CD8-positive, alpha-beta memory T cell (primary cell): Measurements from ENCODE around the gene MVP. TPM values are rescaled to one million over a fixed set of nuclear protein-coding genes. Genes with fewer than 3 reads are reported as not detected.

ENCODE experiments used
- CTCF ChIA-PET: fragments of 350-600 bp; sonication (Branson Sonifier 250); formaldehyde crosslinking; loops from one replicate; lab custom pipeline; 2021; ENCODE audit warnings: antibody characterized with exemption; lab: Charles Lee
- POLR2A ChIA-PET: fragments of 350-600 bp; sonication (Branson Sonifier 250); formaldehyde crosslinking; loops from one replicate; lab custom pipeline; 2021; ENCODE audit warnings: antibody characterized with exemption; lab: Charles Lee
- DNase-seq, 5 donors: peaks; one replicate each; pipeline versions ENCODE4 v3.0.0 to v3.0.0-alpha.2; 2020 to 2022; ENCODE audit warnings: mixed read lengths in 1 of 5
- H3K27ac ChIP-seq: one replicate; pipeline ENCODE4 v1.7.0; 2013; ENCODE audit warnings: low read depth, mild to moderate bottlenecking, low read length, moderate library complexity
- H3K27me3 ChIP-seq: 2 replicates; pipeline ENCODE4 v1.7.0; 2013; ENCODE audit warnings: low read length, mild to moderate bottlenecking; ENCODE audit not compliant: insufficient read depth, poor library complexity, severe bottlenecking
- H3K36me3 ChIP-seq: 2 replicates; pipeline ENCODE4 v1.7.0; 2013; ENCODE audit warnings: mild to moderate bottlenecking, low read length, moderate library complexity; ENCODE audit not compliant: insufficient read depth
- H3K4me1 ChIP-seq: 2 replicates; pipeline ENCODE4 v1.7.0; 2013; ENCODE audit warnings: mild to moderate bottlenecking, low read length, moderate library complexity; ENCODE audit not compliant: insufficient read depth
- H3K4me3 ChIP-seq: 2 replicates; pipeline ENCODE4 v1.7.0; 2013; ENCODE audit warnings: mild to moderate bottlenecking, low read length
- H3K9me3 ChIP-seq: 2 replicates; pipeline ENCODE4 v1.7.0; 2013; ENCODE audit warnings: mild to moderate bottlenecking, low read length
- H3K27ac Mint-ChIP-seq, 8 donors: one replicate each; pipeline ENCODE4 v1.8.0; 2020 to 2021; ENCODE audit warnings: mixed read lengths in 8 of 8, mild to moderate bottlenecking in 6 of 8, inconsistent platforms in 3 of 8, moderate library complexity in 3 of 8
- H3K27me3 Mint-ChIP-seq, 2 donors: one replicate each; pipeline ENCODE4 v1.8.0; 2020 to 2021; ENCODE audit warnings: mixed read lengths in 2 of 2, mild to moderate bottlenecking in 1 of 2, moderate library complexity in 1 of 2
- H3K36me3 Mint-ChIP-seq, 3 donors: one replicate each; pipeline ENCODE4 v1.8.0; 2020 to 2021; ENCODE audit warnings: mixed read lengths in 3 of 3, inconsistent platforms in 1 of 3, mild to moderate bottlenecking in 1 of 3
- H3K4me1 Mint-ChIP-seq, 3 donors: one replicate each; pipeline ENCODE4 v1.8.0; 2020 to 2021; ENCODE audit warnings: mixed read lengths in 3 of 3, inconsistent platforms in 1 of 3, mild to moderate bottlenecking in 1 of 3
- H3K4me3 Mint-ChIP-seq, 7 donors: one replicate each; pipeline ENCODE4 v1.8.0; 2020 to 2021; ENCODE audit warnings: mixed read lengths in 7 of 7, mild to moderate bottlenecking in 6 of 7, moderate library complexity in 4 of 7, inconsistent platforms in 2 of 7
- H3K9me3 Mint-ChIP-seq, 5 donors: one replicate each; pipeline ENCODE4 v1.8.0; 2020 to 2022; ENCODE audit warnings: mixed read lengths in 5 of 5, mild to moderate bottlenecking in 3 of 5, moderate library complexity in 2 of 5, inconsistent platforms in 1 of 5
- polyA plus RNA-seq: library from polyadenylated mRNA; unstranded; fragments of 300-500 nt; fragmentation: Illumina TruSeq; gene quantifications from one replicate; pipeline ENCODE4 v1.2.3, GENCODE V29; 2021
- total RNA-seq, 2 experiments: library from RNA; stranded (reverse); gene quantifications; one replicate each; pipeline ENCODE4 v1.2.3, GENCODE V29; 2021

Gene MVP
- total and polyA plus RNA-seq, 3 experiments from 2014 or later = 54.5 to 155 (median 55.4) TPM

DNA sequence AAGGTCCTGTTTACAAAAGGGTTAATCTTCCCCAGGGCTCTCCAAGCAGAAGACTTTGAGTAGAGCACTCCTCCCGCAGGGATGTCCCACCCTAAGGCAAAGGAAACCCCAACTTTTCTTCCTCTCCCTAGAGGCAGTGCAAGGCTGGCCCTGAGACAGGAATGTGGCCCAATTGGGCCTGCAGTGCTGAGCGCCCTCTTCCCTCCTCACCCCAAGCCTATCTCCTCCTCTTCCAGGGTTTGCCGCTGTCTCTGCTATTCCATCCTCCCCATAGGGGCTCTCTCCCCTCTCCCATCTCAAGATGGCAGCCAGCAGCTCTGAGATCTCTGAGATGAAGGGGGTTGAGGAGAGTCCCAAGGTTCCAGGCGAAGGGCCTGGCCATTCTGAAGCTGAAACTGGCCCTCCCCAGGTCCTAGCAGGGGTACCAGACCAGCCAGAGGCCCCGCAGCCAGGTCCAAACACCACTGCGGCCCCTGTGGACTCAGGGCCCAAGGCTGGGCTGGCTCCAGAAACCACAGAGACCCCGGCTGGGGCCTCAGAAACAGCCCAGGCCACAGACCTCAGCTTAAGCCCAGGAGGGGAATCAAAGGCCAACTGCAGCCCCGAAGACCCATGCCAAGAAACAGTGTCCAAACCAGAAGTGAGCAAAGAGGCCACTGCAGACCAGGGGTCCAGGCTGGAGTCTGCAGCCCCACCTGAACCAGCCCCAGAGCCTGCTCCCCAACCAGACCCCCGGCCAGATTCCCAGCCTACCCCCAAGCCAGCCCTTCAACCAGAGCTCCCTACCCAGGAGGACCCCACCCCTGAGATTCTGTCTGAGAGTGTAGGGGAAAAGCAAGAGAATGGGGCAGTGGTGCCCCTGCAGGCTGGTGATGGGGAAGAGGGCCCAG lies 7.3 kb upstream of the MVP start:
- Histone ChIP-seq H3K4me3 (no peak overlapping the region), H3K36me3 (peaks cover 5% of the 10 kb centered on the region), H3K4me1 (peaks cover 60% of the 10 kb centered on the region), H3K27me3 (no peaks in the 10 kb centered on the region), H3K9me3 (no peaks in the 10 kb centered on the region), H3K27ac (no peak overlapping the region)
- Mint-ChIP-seq H3K9me3 (peaks cover 0 to 2% (median 0%) of the 10 kb centered on the region in 5 donors), H3K4me1 (peaks cover 53 to 79% (median 59%) of the 10 kb centered on the region in 3 donors), H3K4me3 (peak overlapping the region; percentile 75 to 96 (median 91)), H3K36me3 (peaks cover 4 to 31% (median 5%) of the 10 kb centered on the region in 3 donors), H3K27ac (peak overlapping the region in 7 of 8 donors; percentile 56 to 98 (median 63)), H3K27me3 (peaks cover 0 to 5% of the 10 kb centered on the region in 2 donors)
- POLR2A ChIA-PET = interaction anchor here (0.8 to 1.2 kb wide), 3 partner anchors 9 to 80 kb away, joined by 4 to 6 read pairs (median 5); partner anchors contain the start of gene KIF22
- CTCF ChIA-PET = interaction anchor here (1.6 to 1.8 kb wide), 2 partner anchors 35 to 83 kb away, joined by 4 to 6 read pairs; no protein-coding TSS in a partner anchor
- DNase-seq = no peak

DNA sequence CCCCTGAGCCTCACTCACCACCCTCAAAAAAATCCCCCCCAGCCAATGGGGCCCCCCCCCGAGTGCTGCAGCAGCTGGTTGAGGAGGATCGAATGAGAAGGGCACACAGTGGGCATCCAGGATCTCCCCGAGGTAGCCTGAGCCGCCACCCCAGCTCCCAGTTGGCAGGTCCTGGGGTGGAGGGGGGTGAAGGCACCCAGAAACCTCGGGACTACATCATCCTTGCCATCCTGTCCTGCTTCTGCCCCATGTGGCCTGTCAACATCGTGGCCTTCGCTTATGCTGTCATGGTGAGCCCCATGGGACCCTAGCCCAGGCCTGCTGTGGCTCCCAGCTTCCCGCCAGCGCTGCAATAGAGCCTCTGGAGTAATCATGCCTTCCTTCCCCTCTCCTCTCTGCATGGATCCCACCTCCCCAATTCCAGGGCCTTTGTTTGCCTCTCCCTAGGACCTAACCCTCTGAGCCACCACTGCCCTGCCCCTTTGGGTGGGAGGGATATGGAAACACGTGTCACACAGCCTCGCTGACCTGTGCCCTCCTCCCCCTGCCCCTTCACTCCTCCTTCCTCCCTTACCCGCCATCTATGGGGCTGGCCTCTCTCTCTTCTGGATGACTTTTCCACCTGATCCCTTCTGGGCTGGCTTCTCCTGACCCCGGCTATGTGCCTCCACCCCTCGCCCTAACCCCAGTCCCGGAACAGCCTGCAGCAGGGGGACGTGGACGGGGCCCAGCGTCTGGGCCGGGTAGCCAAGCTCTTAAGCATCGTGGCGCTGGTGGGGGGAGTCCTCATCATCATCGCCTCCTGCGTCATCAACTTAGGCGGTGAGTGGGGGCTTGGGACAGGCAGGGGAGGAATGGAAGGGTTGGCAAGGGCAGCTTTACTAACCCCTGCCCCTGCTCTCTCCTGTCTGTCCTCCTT lies 6.4 kb upstream of the MVP start:
- peaks cover 0 to 32% (median 6%) of the 10 kb centered on the region in 3 donors for H3K36me3 Mint-ChIP-seq
- H3K4me1 ChIP-seq = peaks cover 60% of the 10 kb centered on the region
- DNase-seq = peak in 1 of 5 donors; percentile 50
- peak overlapping the region; percentile 23 to 93 (median 32) for H3K4me3 Mint-ChIP-seq
- POLR2A ChIA-PET = interaction anchor here (0.7 to 1.2 kb wide), 4 partner anchors 8 to 81 kb away, joined by 3 to 6 read pairs (median 4); no protein-coding TSS in a partner anchor
- H3K27me3 Mint-ChIP-seq = peaks cover 0 to 4% of the 10 kb centered on the region in 2 donors
- peaks cover 11% of the 10 kb centered on the region for H3K36me3 ChIP-seq
- CTCF ChIA-PET = interaction anchor here (1.6 to 8.7 kb wide), 3 partner anchors 34 to 113 kb away, joined by 4 to 82 read pairs (median 6); no protein-coding TSS in a partner anchor
- H3K9me3 ChIP-seq = no peaks in the 10 kb centered on the region
- H3K4me3 ChIP-seq = no peak overlapping the region
- H3K27ac Mint-ChIP-seq = peak overlapping the region in 6 of 8 donors; percentile 45 to 93 (median 66)
- peaks cover 0 to 2% (median 0%) of the 10 kb centered on the region in 5 donors for H3K9me3 Mint-ChIP-seq
- no peak overlapping the region for H3K27ac ChIP-seq
- H3K27me3 ChIP-seq = no peaks in the 10 kb centered on the region
- H3K4me1 Mint-ChIP-seq = peaks cover 51 to 79% (median 59%) of the 10 kb centered on the region in 3 donors

DNA sequence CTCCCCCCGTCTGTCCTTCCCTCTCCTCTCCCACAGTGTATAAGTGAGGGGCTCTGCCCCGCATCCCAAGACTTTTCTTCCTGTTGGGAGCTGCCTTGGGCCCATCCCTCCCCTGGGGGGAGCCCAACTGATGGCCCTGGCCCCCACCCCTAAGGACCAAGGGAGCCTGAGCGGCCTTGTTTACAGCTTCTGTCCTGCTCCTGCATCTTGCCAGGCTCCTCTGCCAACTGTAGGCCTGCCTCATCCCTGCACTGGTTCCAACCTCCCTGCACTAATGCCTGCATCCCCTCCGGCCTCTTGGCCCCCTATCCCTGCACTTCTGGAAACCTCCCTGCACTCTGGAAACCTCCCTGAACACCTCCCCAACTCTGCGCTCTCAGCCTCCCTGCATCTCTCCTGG lies 5.7 kb upstream of the MVP start:
- peaks cover 0 to 2% (median 0%) of the 10 kb centered on the region in 5 donors for H3K9me3 Mint-ChIP-seq
- H3K27ac Mint-ChIP-seq = peak overlapping the region in 7 of 8 donors; percentile 58 to 99 (median 94)
- peaks cover 53 to 80% (median 62%) of the 10 kb centered on the region in 3 donors for H3K4me1 Mint-ChIP-seq
- peaks cover 0 to 4% of the 10 kb centered on the region in 2 donors for H3K27me3 Mint-ChIP-seq
- H3K36me3 Mint-ChIP-seq = peaks cover 0 to 34% (median 6%) of the 10 kb centered on the region in 3 donors
- peaks cover 14% of the 10 kb centered on the region for H3K36me3 ChIP-seq
- H3K27me3 ChIP-seq = no peaks in the 10 kb centered on the region
- DNase-seq = no peak
- ChIA-PET POLR2A (interaction anchor here (0.7 to 2.4 kb wide), 2 partner anchors 10 kb away, joined by 3 to 21 read pairs; no protein-coding TSS in a partner anchor), CTCF (interaction anchor here (1.6 to 8.7 kb wide), 4 partner anchors 24 to 114 kb away, joined by 4 to 82 read pairs (median 12); partner anchors contain the start of gene KIF22)
- H3K4me3 Mint-ChIP-seq = peak overlapping the region; percentile 89 to 99 (median 93)
- peak overlapping the region; percentile 94 for H3K4me3 ChIP-seq
- no peak overlapping the region for H3K27ac ChIP-seq
- H3K4me1 ChIP-seq = peaks cover 60% of the 10 kb centered on the region
- no peaks in the 10 kb centered on the region for H3K9me3 ChIP-seq

DNA sequence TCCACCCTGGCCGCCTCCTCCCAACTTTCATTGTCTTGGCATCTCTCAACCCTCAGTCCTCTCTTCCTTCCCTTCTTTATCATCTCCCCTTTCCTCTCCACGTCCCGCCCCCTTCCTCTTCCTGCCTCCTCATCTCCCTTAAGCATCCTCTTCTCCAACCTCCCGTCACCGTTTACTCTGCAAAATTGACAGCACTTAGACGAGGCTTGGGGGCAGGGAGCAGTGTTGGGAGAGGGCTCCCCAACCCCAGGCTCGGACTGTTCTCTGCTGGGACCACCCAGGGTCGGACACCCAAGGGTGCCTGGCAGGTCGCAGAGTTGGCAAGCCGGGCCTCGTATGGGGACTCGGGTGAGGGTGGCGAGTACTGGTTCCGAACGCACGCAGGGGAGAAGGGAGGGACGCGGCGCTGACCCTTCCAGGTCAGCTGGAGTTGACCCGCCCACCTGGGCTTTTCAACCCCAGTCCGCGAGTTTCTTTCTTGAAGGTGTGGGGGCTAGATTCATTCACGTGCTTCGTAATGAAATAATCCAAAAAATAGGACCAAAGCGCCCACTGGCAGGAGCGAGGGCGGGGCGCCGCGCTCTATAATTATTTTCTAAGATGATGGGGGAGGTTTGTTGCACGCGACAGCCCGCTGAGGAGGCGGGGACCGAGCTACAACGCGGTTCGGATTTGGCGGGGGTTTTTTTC lies 5.1 kb upstream of the MVP start:
- Histone ChIP-seq H3K4me1 (peaks cover 60% of the 10 kb centered on the region), H3K36me3 (peaks cover 15% of the 10 kb centered on the region), H3K27me3 (no peaks in the 10 kb centered on the region), H3K27ac (peak overlapping the region; percentile 89), H3K9me3 (no peaks in the 10 kb centered on the region), H3K4me3 (peak overlapping the region; percentile 94)
- DNase-seq = peak in 1 of 5 donors; percentile 77
- Mint-ChIP-seq H3K9me3 (no peaks in the 10 kb centered on the region), H3K27ac (peak overlapping the region; percentile 69 to 99 (median 98)), H3K27me3 (peaks cover 0 to 4% of the 10 kb centered on the region in 2 donors), H3K4me1 (peaks cover 53 to 80% (median 62%) of the 10 kb centered on the region in 3 donors), H3K4me3 (peak overlapping the region; percentile 89 to 99 (median 93)), H3K36me3 (peaks cover 0 to 36% (median 6%) of the 10 kb centered on the region in 3 donors)
- ChIA-PET CTCF (interaction anchor here (0.6 to 8.7 kb wide), 26 partner anchors 7 to 724 kb away, joined by 3 to 92 read pairs (median 4); partner anchors contain the start of genes CDIPT, KIF22, MAZ and TAOK2), POLR2A (interaction anchor here (0.6 to 2.7 kb wide), 19 partner anchors 8 to 999 kb away, joined by 3 to 59 read pairs (median 6); partner anchors contain the start of genes ALDOA, CDIPT, DCTPP1 and HIRIP3)

DNA sequence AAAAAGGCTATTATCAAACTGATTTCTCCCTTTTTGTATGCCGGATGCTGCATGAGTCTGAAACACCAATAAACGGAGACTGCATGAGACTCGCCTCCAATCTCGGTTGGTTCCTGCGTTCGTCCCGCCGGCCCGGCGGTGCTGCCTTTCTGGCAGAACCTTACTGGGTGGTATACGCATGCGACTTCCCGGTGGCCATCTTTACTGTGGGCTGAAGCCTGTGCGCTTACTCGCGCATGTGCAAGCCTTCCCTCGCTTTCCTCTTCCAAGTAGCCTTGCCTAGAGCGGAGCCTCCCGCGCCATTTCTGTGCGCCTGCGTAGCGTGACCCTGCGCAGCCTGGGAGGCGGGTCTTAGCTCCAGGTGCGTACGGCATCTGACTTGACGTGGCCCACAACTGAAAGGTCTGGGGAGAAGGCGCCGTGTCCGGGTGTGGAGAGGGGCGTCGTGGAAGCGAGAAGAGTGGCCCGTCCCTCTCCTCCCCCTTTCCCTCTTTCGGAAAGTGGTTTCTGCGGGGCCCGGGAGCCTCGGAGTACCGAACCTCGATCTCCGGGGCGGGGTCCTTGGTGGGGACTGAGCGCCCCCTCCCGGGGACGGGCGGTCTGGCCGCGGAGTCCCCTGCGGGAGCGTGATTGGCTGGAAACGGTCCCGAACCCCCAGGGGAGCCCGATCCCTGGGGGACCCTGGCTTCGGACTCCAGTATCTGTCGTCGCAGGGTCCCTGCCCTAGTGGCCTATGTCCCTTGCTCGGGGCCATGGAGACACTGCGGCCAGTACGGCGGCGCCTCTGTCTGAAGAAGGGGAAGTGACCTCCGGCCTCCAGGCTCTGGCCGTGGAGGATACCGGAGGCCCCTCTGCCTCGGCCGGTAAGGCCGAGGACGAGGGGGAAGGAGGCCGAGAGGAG lies 4.2 kb upstream of the MVP start, which contains the start of gene PAGR1:
Gene PAGR1, plus strand, starts transcription at position 360 of the 901 bp plus-strand sequence. Its CDS starts 374 bp downstream, at position 734.
- H3K4me3 Mint-ChIP-seq = peak within 1 kb of the TSS; percentile 89 to 99 (median 93)
- no peaks in the 10 kb centered on the region for H3K9me3 Mint-ChIP-seq
- peaks cover 53 to 79% (median 62%) of the 10 kb centered on the region in 3 donors for H3K4me1 Mint-ChIP-seq

More for the DNA sequence above, 4.2 kb upstream of the MVP start, which contains the start of gene PAGR1:
- Mint-ChIP-seq H3K27ac (peak within 1 kb of the TSS; percentile 93 to 99 (median 98)), H3K27me3 (peaks cover 0 to 4% of the 10 kb centered on the region in 2 donors), H3K36me3 (peaks cover 0 to 42% (median 6%) of the 10 kb centered on the region in 3 donors)
- H3K36me3 ChIP-seq = peaks cover 15% of the 10 kb centered on the region
- H3K4me1 ChIP-seq = peaks cover 54% of the 10 kb centered on the region
- peak within 1 kb of the TSS; percentile 94 for H3K4me3 ChIP-seq
- DNase-seq = peak; percentile 95 to 99 (median 99)
- peak within 1 kb of the TSS; percentile 89 for H3K27ac ChIP-seq
- H3K9me3 ChIP-seq = no peaks in the 10 kb centered on the region
- no peaks in the 10 kb centered on the region for H3K27me3 ChIP-seq
- POLR2A ChIA-PET = interaction anchor here (0.5 to 2.7 kb wide), 24 partner anchors 8 to 998 kb away, joined by 3 to 59 read pairs (median 5); partner anchors contain the start of genes ALDOA, CDIPT, DCTPP1 and HIRIP3
- CTCF ChIA-PET = interaction anchor here (0.6 to 8.7 kb wide), 29 partner anchors 8 to 723 kb away, joined by 3 to 92 read pairs (median 4); partner anchors contain the start of genes CDIPT, KIF22, MAZ and TAOK2
